ENCODE measurements around the gene UBTD1.

UBTD1 gene

GRCh38 chr10:97517096-97517750 is 18.5 kb downstream of the UBTD1 start:
- no peak for DNase-seq (ENCODE audit: low spot score)
- TF ChIP-seq, protein P1, sequence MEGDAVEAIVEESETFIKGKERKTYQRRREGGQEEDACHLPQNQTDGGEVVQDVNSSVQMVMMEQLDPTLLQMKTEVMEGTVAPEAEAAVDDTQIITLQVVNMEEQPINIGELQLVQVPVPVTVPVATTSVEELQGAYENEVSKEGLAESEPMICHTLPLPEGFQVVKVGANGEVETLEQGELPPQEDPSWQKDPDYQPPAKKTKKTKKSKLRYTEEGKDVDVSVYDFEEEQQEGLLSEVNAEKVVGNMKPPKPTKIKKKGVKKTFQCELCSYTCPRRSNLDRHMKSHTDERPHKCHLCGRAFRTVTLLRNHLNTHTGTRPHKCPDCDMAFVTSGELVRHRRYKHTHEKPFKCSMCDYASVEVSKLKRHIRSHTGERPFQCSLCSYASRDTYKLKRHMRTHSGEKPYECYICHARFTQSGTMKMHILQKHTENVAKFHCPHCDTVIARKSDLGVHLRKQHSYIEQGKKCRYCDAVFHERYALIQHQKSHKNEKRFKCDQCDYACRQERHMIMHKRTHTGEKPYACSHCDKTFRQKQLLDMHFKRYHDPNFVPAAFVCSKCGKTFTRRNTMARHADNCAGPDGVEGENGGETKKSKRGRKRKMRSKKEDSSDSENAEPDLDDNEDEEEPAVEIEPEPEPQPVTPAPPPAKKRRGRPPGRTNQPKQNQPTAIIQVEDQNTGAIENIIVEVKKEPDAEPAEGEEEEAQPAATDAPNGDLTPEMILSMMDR (IDR thresholded peaks at IDR 0.05; ENCODE audit: extremely low read depth, insufficient read depth, missing control alignments) = no peak
- in situ Hi-C loops (cut with MboI; ENCODE audit: low pct_unique_long_range_greater_than_20kb, low sequenced_read_pairs, unreplicated experiment) = no loop called here

GRCh38 chr10:97517778-97518300 is 19.1 kb downstream of the UBTD1 start:
- no peak for DNase-seq (ENCODE audit: low spot score)
- TF ChIP-seq, protein P1 (IDR thresholded peaks at IDR 0.05; ENCODE audit: extremely low read depth, insufficient read depth, missing control alignments) = no peak
- in situ Hi-C loops (cut with MboI; ENCODE audit: low pct_unique_long_range_greater_than_20kb, low sequenced_read_pairs, unreplicated experiment) = no loop called here

DNA sequence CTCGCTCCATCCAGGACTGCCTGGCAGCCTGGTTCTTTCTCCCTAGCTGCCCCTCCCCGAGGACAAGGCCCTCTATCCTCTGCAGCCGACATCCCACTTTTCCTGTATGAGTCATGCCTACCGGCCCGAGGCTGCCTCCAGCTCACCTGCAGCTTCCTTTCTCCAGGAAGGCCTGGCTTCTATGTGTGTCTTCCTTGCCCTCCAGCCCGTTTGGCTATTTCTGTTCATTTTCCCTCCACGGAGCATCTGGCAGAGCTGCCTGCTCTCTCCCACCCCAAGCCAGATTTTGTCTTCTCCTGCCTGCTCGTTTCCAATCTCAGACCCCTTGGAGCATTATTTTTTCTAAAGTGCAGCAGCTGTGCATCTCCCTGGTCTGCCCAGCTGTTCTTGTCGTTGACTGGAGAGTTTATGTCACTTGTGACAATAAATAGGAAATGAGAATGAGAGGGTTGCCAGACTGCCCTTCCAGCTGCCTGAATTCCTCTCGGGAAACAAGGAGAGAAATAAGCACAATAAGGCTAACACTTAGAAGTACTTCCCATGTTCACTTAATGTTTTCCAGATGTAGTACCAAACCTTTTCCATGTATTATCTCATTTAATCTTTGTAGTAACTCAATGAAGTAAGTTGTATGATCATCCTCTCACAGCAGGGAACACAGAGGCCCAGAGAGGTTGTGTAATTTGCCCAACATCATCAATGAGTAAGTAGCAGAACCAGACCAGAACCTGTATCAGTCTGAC is 19.7 kb downstream of the UBTD1 start:
- TF ChIP-seq, protein P1 (IDR thresholded peaks at IDR 0.05; ENCODE audit: extremely low read depth, insufficient read depth, missing control alignments) = no peak
- in situ Hi-C loops (cut with MboI; ENCODE audit: low pct_unique_long_range_greater_than_20kb, low sequenced_read_pairs, unreplicated experiment) = no loop called here
- DNase-seq (ENCODE audit: low spot score) = no peak

GRCh38 chr10:97519342-97519741 is 20.6 kb downstream of the UBTD1 start:
- DNase-seq (ENCODE audit: low spot score) = no peak
- TF ChIP-seq, protein P1 (IDR thresholded peaks at IDR 0.05; ENCODE audit: extremely low read depth, insufficient read depth, missing control alignments) = no peak
- in situ Hi-C loops (cut with MboI; ENCODE audit: low pct_unique_long_range_greater_than_20kb, low sequenced_read_pairs, unreplicated experiment) = no loop called here

GRCh38 chr10:97520520-97520919 is 21.8 kb downstream of the UBTD1 start:
- in situ Hi-C loops (cut with MboI; ENCODE audit: low pct_unique_long_range_greater_than_20kb, low sequenced_read_pairs, unreplicated experiment) = no loop called here
- TF ChIP-seq, protein P1 (IDR thresholded peaks at IDR 0.05; ENCODE audit: extremely low read depth, insufficient read depth, missing control alignments) = no peak
- no peak for DNase-seq (ENCODE audit: low spot score)

DNA sequence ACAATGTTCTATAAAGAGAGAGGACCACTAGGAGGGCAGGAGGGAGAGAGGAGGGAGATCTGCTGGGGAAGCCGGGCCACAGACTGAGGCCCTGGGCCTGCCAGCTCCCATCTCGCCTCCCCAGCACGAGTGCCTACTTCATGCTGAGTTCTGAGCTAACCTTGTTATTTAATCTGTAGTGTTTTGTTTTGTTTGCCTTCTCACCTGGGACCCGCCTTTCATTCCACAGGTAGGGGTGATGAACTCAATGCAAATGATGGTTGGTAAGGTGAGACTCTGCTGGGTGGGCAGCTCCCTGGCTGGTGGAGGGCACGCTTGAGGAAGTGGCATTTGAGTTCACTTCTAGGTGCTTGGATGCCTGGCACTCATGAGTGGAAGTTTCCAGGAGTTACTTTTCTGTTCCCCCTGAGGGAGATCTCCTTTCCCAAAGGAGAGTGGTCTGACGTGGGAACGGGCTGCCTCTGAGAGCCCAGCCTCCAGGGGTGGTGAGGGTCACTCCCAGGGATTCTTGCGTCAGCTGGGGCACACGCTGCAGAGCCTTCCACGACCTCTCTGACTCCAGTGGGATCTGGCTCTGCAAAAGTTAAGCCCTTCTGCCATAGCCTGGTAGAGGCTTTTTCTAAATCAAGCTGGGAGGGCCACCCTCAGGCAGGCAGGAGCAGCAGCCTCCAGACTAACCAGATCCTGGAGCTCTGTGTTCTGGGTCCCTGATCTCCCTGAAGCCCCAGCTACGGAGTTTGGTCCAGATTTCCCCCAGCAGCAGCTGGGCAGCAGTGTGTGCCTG is 22.4 kb downstream of the UBTD1 start:
- no peak for DNase-seq (ENCODE audit: low spot score)
- in situ Hi-C loops (cut with MboI; ENCODE audit: low pct_unique_long_range_greater_than_20kb, low sequenced_read_pairs, unreplicated experiment) = no loop called here
- TF ChIP-seq, protein P1 (IDR thresholded peaks at IDR 0.05; ENCODE audit: extremely low read depth, insufficient read depth, missing control alignments) = no peak
